KOPT-K1 (cell line): Measurements from ENCODE around the gene CCDC92.

Source experiments
- H3K27ac ChIP-seq: fragments of 200-600 bp; sonication (generic); 2 replicates; pipeline ENCODE4 v1.5.1; 2016; ENCODE audit warnings: antibody characterized with exemption, mild to moderate bottlenecking, low read depth, low read length; ENCODE audit not compliant: poor library complexity, severe bottlenecking
- H3K36me3 ChIP-seq: fragments of 200-600 bp; sonication (generic); 2 replicates; pipeline ENCODE4 v1.5.1; 2017; ENCODE audit warnings: antibody characterized with exemption, mild to moderate bottlenecking, low read length, moderate library complexity; ENCODE audit not compliant: insufficient read depth
- H3K9me3 ChIP-seq: fragments of 200-600 bp; sonication (generic); 2 replicates; pipeline ENCODE4 v1.5.1; 2017; ENCODE audit warnings: antibody characterized with exemption, low read length, mild to moderate bottlenecking; ENCODE audit not compliant: insufficient read depth, poor library complexity, severe bottlenecking

Gene CCDC92

GRCh38 chr12:124006846-124007713 lies 34.4 kb upstream of the CCDC92 start:
- peaks cover 50% of the 10 kb centered on the region for H3K36me3 ChIP-seq

GRCh38 chr12:124006085-124006845 lies 33.6 kb upstream of the CCDC92 start:
- Histone ChIP-seq H3K36me3 (peaks cover 50% of the 10 kb centered on the region), H3K27ac (peak overlapping the region; percentile 89), H3K9me3 (no peaks in the 10 kb centered on the region)

More at GRCh38 chr12:124006846-124007713, 34.4 kb upstream of the CCDC92 start:
- H3K9me3 ChIP-seq: no peaks in the 10 kb centered on the region
- peak overlapping the region; percentile 89 for H3K27ac ChIP-seq

GRCh38 chr12:124004233-124004875 lies 31.7 kb upstream of the CCDC92 start:
- Histone ChIP-seq H3K36me3 (peaks cover 42% of the 10 kb centered on the region), H3K9me3 (no peaks in the 10 kb centered on the region), H3K27ac (peak overlapping the region; percentile 21)

- peaks cover 49% of the 10 kb centered on the region for H3K36me3 ChIP-seq
- peak overlapping the region; percentile 76 for H3K27ac ChIP-seq
- no peaks in the 10 kb centered on the region for H3K9me3 ChIP-seq
These were observed 30.0 kb upstream of the CCDC92 start for GRCh38 chr12:124002654-124003053.

- Histone ChIP-seq H3K36me3 (peaks cover 49% of the 10 kb centered on the region), H3K9me3 (no peaks in the 10 kb centered on the region), H3K27ac (peak overlapping the region; percentile 76)
These were observed 29.5 kb upstream of the CCDC92 start for GRCh38 chr12:124002021-124002644.

GRCh38 chr12:124001343-124001742 lies 28.7 kb upstream of the CCDC92 start:
- peak overlapping the region; percentile 76 for H3K27ac ChIP-seq
- H3K9me3 ChIP-seq: no peaks in the 10 kb centered on the region

GRCh38 chr12:124000111-124000510 lies 27.5 kb upstream of the CCDC92 start:
- Histone ChIP-seq H3K36me3 (peaks cover 41% of the 10 kb centered on the region), H3K27ac (peak overlapping the region; percentile 76), H3K9me3 (no peaks in the 10 kb centered on the region)

More at GRCh38 chr12:124001343-124001742, 28.7 kb upstream of the CCDC92 start:
- peaks cover 49% of the 10 kb centered on the region for H3K36me3 ChIP-seq

- Histone ChIP-seq H3K27ac (peak overlapping the region; percentile 76), H3K9me3 (no peaks in the 10 kb centered on the region), H3K36me3 (peaks cover 33% of the 10 kb centered on the region)
These were observed 26.3 kb upstream of the CCDC92 start for GRCh38 chr12:123998991-123999359.

- H3K36me3 ChIP-seq: peaks cover 33% of the 10 kb centered on the region
- H3K27ac ChIP-seq: peak overlapping the region; percentile 76
These were observed 25.8 kb upstream of the CCDC92 start for GRCh38 chr12:123998344-123998990.

GRCh38 chr12:123997908-123998307 lies 25.3 kb upstream of the CCDC92 start:
- H3K36me3 ChIP-seq: peaks cover 37% of the 10 kb centered on the region

More at GRCh38 chr12:123998344-123998990, 25.8 kb upstream of the CCDC92 start:
- H3K9me3 ChIP-seq: no peaks in the 10 kb centered on the region

GRCh38 chr12:123997033-123997822 lies 24.6 kb upstream of the CCDC92 start:
- Histone ChIP-seq H3K9me3 (no peaks in the 10 kb centered on the region), H3K36me3 (peaks cover 44% of the 10 kb centered on the region), H3K27ac (peak overlapping the region; percentile 76)

More at GRCh38 chr12:123997908-123998307, 25.3 kb upstream of the CCDC92 start:
- Histone ChIP-seq H3K27ac (peak overlapping the region; percentile 76), H3K9me3 (no peaks in the 10 kb centered on the region)

- Histone ChIP-seq H3K9me3 (no peaks in the 10 kb centered on the region), H3K27ac (peak overlapping the region; percentile 76), H3K36me3 (peaks cover 45% of the 10 kb centered on the region)
These were observed 23.9 kb upstream of the CCDC92 start for GRCh38 chr12:123996581-123996980.

- H3K27ac ChIP-seq: peak overlapping the region; percentile 76
- no peaks in the 10 kb centered on the region for H3K9me3 ChIP-seq
- H3K36me3 ChIP-seq: peaks cover 45% of the 10 kb centered on the region
These were observed 22.6 kb upstream of the CCDC92 start for GRCh38 chr12:123995023-123995748.
